Progenitor cell of endocrine pancreas (in vitro differentiated cells): ENCODE measurements around the gene CARMIL3. TPM values are rescaled to one million over a fixed set of nuclear protein-coding genes. Genes with fewer than 3 reads are reported as not detected.

ENCODE experiments used
- DNase-seq: peaks from one replicate; pipeline ENCODE4 v3.0.0; 2021; ENCODE audit warnings: low spot score; ENCODE audit not compliant: unreplicated experiment
- H3K27ac Mint-ChIP-seq: 2 replicates; pipeline ENCODE4 v1.8.0; 2021; ENCODE audit warnings: mild to moderate bottlenecking, moderate library complexity, mixed read lengths
- H3K27me3 Mint-ChIP-seq: 2 replicates; pipeline ENCODE4 v1.8.0; 2021; ENCODE audit warnings: mixed read lengths
- H3K36me3 Mint-ChIP-seq: 2 replicates; pipeline ENCODE4 v1.8.0; 2022; ENCODE audit warnings: mixed read lengths; ENCODE audit not compliant: insufficient read depth
- H3K4me1 Mint-ChIP-seq: 2 replicates; pipeline ENCODE4 v1.8.0; 2021; ENCODE audit warnings: low read depth, mixed read lengths
- H3K4me3 Mint-ChIP-seq: 2 replicates; pipeline ENCODE4 v1.8.0; 2021; ENCODE audit warnings: low read depth, mild to moderate bottlenecking, moderate library complexity, mixed read lengths
- H3K9me3 Mint-ChIP-seq: 2 replicates; pipeline ENCODE4 v1.8.0; 2021; ENCODE audit warnings: low read depth, mixed read lengths
- total RNA-seq: library from RNA; stranded (reverse); gene quantifications from 2 replicates; pipeline ENCODE4 v1.2.1, GENCODE V29; 2021
- TF ChIP-seq, protein P1 (sequence below): fragments of 200-600 bp; sonication (generic); IDR thresholded peaks from one replicate; pipeline ENCODE4 v1.5.0; 2021; ENCODE audit warnings: antibody characterized with exemption, mild to moderate bottlenecking; ENCODE audit not compliant: unreplicated experiment

Gene CARMIL3
- total RNA-seq, 1 donor from 2014 or later = 4.9 TPM

- H3K4me1 Mint-ChIP-seq = peaks cover 6% of the 10 kb centered on the region
- no peaks in the 10 kb centered on the region for H3K9me3 Mint-ChIP-seq
- H3K27ac Mint-ChIP-seq = no peak overlapping the region
- TF ChIP-seq, protein P1, sequence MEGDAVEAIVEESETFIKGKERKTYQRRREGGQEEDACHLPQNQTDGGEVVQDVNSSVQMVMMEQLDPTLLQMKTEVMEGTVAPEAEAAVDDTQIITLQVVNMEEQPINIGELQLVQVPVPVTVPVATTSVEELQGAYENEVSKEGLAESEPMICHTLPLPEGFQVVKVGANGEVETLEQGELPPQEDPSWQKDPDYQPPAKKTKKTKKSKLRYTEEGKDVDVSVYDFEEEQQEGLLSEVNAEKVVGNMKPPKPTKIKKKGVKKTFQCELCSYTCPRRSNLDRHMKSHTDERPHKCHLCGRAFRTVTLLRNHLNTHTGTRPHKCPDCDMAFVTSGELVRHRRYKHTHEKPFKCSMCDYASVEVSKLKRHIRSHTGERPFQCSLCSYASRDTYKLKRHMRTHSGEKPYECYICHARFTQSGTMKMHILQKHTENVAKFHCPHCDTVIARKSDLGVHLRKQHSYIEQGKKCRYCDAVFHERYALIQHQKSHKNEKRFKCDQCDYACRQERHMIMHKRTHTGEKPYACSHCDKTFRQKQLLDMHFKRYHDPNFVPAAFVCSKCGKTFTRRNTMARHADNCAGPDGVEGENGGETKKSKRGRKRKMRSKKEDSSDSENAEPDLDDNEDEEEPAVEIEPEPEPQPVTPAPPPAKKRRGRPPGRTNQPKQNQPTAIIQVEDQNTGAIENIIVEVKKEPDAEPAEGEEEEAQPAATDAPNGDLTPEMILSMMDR = no peak
- no peak overlapping the region for H3K4me3 Mint-ChIP-seq
- no peaks in the 10 kb centered on the region for H3K36me3 Mint-ChIP-seq
- peaks cover 58% of the 10 kb centered on the region for H3K27me3 Mint-ChIP-seq
- DNase-seq = no peak
Measured at GRCh38 chr14:24083462-24083861, 31.7 kb downstream of the CARMIL3 start.

DNA sequence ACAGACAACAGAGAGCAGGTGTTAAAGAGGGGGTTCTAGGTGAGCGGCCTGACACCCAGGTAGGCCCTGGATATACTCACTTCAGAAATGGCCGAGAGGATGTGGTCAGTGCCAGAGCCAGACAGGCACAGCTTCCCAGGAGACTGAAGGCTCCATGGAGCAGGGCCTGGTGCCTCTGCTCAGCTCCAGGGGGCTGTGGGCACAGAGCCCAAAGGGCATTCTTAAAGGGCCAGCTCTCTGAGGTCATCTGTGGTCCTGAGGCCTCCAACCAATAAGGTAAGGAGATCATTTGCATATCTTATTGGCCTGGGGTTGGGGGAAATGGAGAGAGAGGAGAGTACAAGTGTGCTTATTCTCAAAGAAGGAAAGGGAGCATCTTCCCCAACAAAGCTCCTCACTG lies 32.6 kb downstream of the CARMIL3 start:
- no peak for DNase-seq
- peaks cover 6% of the 10 kb centered on the region for H3K4me1 Mint-ChIP-seq
- no peaks in the 10 kb centered on the region for H3K36me3 Mint-ChIP-seq
- H3K9me3 Mint-ChIP-seq = no peaks in the 10 kb centered on the region
- TF ChIP-seq, protein P1 = no peak
- H3K27me3 Mint-ChIP-seq = peaks cover 52% of the 10 kb centered on the region
- no peak overlapping the region for H3K27ac Mint-ChIP-seq
- H3K4me3 Mint-ChIP-seq = no peak overlapping the region

- Mint-ChIP-seq H3K4me1 (peaks cover 6% of the 10 kb centered on the region), H3K36me3 (no peaks in the 10 kb centered on the region), H3K4me3 (no peak overlapping the region), H3K27me3 (peaks cover 45% of the 10 kb centered on the region), H3K27ac (no peak overlapping the region), H3K9me3 (no peaks in the 10 kb centered on the region)
- DNase-seq = no peak
- TF ChIP-seq, protein P1 = no peak
Measured at GRCh38 chr14:24085215-24085614, 33.4 kb downstream of the CARMIL3 start.

- Mint-ChIP-seq H3K4me3 (no peak overlapping the region), H3K27ac (no peak overlapping the region), H3K9me3 (no peaks in the 10 kb centered on the region), H3K4me1 (peaks cover 4% of the 10 kb centered on the region), H3K27me3 (peaks cover 39% of the 10 kb centered on the region), H3K36me3 (no peaks in the 10 kb centered on the region)
- TF ChIP-seq, protein P1 = no peak
- DNase-seq = no peak
Measured at GRCh38 chr14:24086193-24086955, 34.6 kb downstream of the CARMIL3 start.

DNA sequence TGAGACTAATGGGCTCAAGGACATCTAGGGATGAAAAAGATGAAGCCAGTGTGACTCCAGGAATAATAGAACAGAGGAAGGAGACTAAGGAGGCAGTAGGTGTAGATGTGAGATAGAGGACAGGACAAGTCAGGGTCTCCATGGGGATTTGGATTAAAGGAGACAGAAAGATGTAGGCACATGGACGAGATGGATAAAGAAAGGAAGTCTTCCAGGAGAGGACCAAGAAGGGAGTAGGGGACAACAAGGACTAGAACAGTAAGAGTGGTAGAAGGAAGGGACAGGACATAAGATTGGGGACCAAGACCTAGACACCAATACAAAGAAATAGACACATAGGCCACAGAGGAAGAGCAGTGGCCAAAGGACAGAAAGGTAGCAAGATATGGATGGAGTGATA lies 35.2 kb downstream of the CARMIL3 start:
- Mint-ChIP-seq H3K36me3 (no peaks in the 10 kb centered on the region), H3K9me3 (no peaks in the 10 kb centered on the region), H3K27ac (no peak overlapping the region), H3K4me1 (peaks cover 1% of the 10 kb centered on the region), H3K4me3 (no peak overlapping the region), H3K27me3 (peaks cover 37% of the 10 kb centered on the region)
- TF ChIP-seq, protein P1 = no peak
- DNase-seq = no peak
